ENCODE data around the gene HS3ST3B1.

DNA sequence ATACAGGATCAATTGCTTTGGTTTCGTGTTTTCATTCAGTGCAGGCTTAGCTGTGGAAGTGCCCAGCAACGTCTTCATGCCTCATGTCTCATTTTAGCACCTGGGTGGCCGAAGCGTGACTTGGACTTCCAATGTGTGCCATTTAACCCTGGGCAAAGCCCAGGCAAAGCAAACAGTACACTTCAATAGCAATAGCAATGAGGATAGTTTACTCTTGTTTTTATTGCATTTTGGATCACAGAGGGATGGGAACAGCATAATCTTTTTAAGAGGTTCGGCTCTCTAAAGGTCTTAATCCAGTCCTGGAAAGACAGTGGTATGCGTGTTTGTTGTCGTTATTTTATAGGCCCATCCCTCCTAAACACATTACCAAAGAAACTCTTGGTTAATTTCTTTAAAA is 86.2 kb downstream of the HS3ST3B1 start:
- TF ChIP-seq POLR2A (IDR thresholded peaks at IDR 0.05; ENCODE audit: borderline replicate concordance, extremely low read depth, insufficient read depth, insufficient read length) = no peak
- TF ChIP-seq, protein P1, sequence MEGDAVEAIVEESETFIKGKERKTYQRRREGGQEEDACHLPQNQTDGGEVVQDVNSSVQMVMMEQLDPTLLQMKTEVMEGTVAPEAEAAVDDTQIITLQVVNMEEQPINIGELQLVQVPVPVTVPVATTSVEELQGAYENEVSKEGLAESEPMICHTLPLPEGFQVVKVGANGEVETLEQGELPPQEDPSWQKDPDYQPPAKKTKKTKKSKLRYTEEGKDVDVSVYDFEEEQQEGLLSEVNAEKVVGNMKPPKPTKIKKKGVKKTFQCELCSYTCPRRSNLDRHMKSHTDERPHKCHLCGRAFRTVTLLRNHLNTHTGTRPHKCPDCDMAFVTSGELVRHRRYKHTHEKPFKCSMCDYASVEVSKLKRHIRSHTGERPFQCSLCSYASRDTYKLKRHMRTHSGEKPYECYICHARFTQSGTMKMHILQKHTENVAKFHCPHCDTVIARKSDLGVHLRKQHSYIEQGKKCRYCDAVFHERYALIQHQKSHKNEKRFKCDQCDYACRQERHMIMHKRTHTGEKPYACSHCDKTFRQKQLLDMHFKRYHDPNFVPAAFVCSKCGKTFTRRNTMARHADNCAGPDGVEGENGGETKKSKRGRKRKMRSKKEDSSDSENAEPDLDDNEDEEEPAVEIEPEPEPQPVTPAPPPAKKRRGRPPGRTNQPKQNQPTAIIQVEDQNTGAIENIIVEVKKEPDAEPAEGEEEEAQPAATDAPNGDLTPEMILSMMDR (IDR thresholded peaks at IDR 0.05 in 2 of 3, conservative IDR thresholded peaks at IDR 0.05 in 1 of 3; ENCODE audit: borderline replicate concordance in 1 of 3, insufficient read depth in 1 of 3, low read depth in 2 of 3, low read length in 2 of 3) = no peak
- TF ChIP-seq YY1 (IDR thresholded peaks at IDR 0.05; ENCODE audit: extremely low read depth, insufficient replicate concordance, low read depth, low read length) = no peak
- TF ChIP-seq POLR2AphosphoS5 (IDR thresholded peaks at IDR 0.05; ENCODE audit: low read depth, low read length) = no peak
- TF ChIP-seq, protein P2, sequence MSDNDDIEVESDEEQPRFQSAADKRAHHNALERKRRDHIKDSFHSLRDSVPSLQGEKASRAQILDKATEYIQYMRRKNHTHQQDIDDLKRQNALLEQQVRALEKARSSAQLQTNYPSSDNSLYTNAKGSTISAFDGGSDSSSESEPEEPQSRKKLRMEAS (IDR thresholded peaks at IDR 0.05) = no peak
- TF ChIP-seq RAD21 (IDR thresholded peaks at IDR 0.05; ENCODE audit: low read depth) = no peak
- no peak for TF ChIP-seq EZH2 (IDR thresholded peaks at IDR 0.05)
- TF ChIP-seq SIN3A (IDR thresholded peaks at IDR 0.05; ENCODE audit: low read depth) = no peak
- TF ChIP-seq, protein P3, sequence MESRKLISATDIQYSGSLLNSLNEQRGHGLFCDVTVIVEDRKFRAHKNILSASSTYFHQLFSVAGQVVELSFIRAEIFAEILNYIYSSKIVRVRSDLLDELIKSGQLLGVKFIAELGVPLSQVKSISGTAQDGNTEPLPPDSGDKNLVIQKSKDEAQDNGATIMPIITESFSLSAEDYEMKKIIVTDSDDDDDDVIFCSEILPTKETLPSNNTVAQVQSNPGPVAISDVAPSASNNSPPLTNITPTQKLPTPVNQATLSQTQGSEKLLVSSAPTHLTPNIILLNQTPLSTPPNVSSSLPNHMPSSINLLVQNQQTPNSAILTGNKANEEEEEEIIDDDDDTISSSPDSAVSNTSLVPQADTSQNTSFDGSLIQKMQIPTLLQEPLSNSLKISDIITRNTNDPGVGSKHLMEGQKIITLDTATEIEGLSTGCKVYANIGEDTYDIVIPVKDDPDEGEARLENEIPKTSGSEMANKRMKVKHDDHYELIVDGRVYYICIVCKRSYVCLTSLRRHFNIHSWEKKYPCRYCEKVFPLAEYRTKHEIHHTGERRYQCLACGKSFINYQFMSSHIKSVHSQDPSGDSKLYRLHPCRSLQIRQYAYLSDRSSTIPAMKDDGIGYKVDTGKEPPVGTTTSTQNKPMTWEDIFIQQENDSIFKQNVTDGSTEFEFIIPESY (IDR thresholded peaks at IDR 0.05; ENCODE audit: extremely low read depth, insufficient replicate concordance, low read length) = no peak
- TF ChIP-seq, protein P4, sequence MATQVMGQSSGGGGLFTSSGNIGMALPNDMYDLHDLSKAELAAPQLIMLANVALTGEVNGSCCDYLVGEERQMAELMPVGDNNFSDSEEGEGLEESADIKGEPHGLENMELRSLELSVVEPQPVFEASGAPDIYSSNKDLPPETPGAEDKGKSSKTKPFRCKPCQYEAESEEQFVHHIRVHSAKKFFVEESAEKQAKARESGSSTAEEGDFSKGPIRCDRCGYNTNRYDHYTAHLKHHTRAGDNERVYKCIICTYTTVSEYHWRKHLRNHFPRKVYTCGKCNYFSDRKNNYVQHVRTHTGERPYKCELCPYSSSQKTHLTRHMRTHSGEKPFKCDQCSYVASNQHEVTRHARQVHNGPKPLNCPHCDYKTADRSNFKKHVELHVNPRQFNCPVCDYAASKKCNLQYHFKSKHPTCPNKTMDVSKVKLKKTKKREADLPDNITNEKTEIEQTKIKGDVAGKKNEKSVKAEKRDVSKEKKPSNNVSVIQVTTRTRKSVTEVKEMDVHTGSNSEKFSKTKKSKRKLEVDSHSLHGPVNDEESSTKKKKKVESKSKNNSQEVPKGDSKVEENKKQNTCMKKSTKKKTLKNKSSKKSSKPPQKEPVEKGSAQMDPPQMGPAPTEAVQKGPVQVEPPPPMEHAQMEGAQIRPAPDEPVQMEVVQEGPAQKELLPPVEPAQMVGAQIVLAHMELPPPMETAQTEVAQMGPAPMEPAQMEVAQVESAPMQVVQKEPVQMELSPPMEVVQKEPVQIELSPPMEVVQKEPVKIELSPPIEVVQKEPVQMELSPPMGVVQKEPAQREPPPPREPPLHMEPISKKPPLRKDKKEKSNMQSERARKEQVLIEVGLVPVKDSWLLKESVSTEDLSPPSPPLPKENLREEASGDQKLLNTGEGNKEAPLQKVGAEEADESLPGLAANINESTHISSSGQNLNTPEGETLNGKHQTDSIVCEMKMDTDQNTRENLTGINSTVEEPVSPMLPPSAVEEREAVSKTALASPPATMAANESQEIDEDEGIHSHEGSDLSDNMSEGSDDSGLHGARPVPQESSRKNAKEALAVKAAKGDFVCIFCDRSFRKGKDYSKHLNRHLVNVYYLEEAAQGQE (IDR thresholded peaks at IDR 0.05; ENCODE audit: low read depth) = no peak
- TF ChIP-seq ZNF274 (IDR thresholded peaks at IDR 0.05; ENCODE audit: low read depth, low read length) = no peak
- no peak for TF ChIP-seq SP1 (IDR thresholded peaks at IDR 0.05; ENCODE audit: low read depth)
- no peak for TF ChIP-seq JUND (IDR thresholded peaks at IDR 0.05)
- TF ChIP-seq CEBPB (IDR thresholded peaks at IDR 0.05; ENCODE audit: low read depth) = no peak
